Colonic mucosa (tissue), 4 donors: ENCODE results near the gene ALKBH7. TPM values are rescaled to one million over a fixed set of nuclear protein-coding genes. Genes with fewer than 3 reads are reported as not detected.

Experiments used
- DNase-seq: peaks from one replicate; pipeline ENCODE4 v3.0.0-alpha.2; 2020
- H3K27ac ChIP-seq: fragments of 200-600 bp; one replicate; pipeline ENCODE4 v1.8.0; 2021
- H3K27me3 ChIP-seq: fragments of 200-600 bp; one replicate; pipeline ENCODE4 v1.8.0; 2021
- H3K36me3 ChIP-seq: fragments of 200-600 bp; one replicate; pipeline ENCODE4 v1.8.0; 2021
- H3K4me1 ChIP-seq: fragments of 200-600 bp; one replicate; pipeline ENCODE4 v1.8.0; 2021; ENCODE audit warnings: mild to moderate bottlenecking
- H3K4me3 ChIP-seq: fragments of 200-600 bp; one replicate; pipeline ENCODE4 v1.8.0; 2021
- H3K9ac ChIP-seq, 2 donors: one replicate each; pipeline ENCODE4 v1.7.0; 2013; ENCODE audit warnings: control low read depth in 2 of 2, low read depth in 2 of 2, low read length in 2 of 2
- H3K9me3 ChIP-seq: fragments of 200-600 bp; one replicate; pipeline ENCODE4 v1.8.0; 2021
- intact Hi-C: fragments of 100-400 bp; cut with DNase I; formaldehyde crosslinking; loops from one replicate; pipeline ENCODE4 v1.14.1; 2022
- total RNA-seq, 2 donors: library from RNA; stranded (reverse); fragmentation: NEBNext Ultra II Directional in 1 of 2; extraction: Animal tissue kit (Norgen Biotek cat#: 25700) in 1 of 2; gene quantifications; one replicate each; pipeline ENCODE4 v1.2.1, GENCODE V29; 2021
- TF ChIP-seq, protein P1 (sequence below): fragments of 200-600 bp; IDR thresholded peaks from one replicate; pipeline ENCODE4 v1.8.0; 2022; ENCODE audit warnings: antibody characterized with exemption, mild to moderate bottlenecking
- donor health status: healthy.
- donor health status: DM: no; HTN: no; CAD: no.
- donor health status: DM: no; HTN: no; CAD: no.

Gene ALKBH7
- total RNA-seq, 2 donors from 2014 or later, result 135 to 150 TPM

- DNase-seq, result peak; percentile 99
- H3K27me3 ChIP-seq, result no peaks in the 10 kb centered on the region
- H3K9me3 ChIP-seq, result no peaks in the 10 kb centered on the region
- H3K9ac ChIP-seq, result peak overlapping the region; percentile 89 to 99
- H3K4me1 ChIP-seq, result no peaks in the 10 kb centered on the region
- intact Hi-C loops, result no loop called here
- TF ChIP-seq, protein P1, sequence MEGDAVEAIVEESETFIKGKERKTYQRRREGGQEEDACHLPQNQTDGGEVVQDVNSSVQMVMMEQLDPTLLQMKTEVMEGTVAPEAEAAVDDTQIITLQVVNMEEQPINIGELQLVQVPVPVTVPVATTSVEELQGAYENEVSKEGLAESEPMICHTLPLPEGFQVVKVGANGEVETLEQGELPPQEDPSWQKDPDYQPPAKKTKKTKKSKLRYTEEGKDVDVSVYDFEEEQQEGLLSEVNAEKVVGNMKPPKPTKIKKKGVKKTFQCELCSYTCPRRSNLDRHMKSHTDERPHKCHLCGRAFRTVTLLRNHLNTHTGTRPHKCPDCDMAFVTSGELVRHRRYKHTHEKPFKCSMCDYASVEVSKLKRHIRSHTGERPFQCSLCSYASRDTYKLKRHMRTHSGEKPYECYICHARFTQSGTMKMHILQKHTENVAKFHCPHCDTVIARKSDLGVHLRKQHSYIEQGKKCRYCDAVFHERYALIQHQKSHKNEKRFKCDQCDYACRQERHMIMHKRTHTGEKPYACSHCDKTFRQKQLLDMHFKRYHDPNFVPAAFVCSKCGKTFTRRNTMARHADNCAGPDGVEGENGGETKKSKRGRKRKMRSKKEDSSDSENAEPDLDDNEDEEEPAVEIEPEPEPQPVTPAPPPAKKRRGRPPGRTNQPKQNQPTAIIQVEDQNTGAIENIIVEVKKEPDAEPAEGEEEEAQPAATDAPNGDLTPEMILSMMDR, result no peak
- no peaks in the 10 kb centered on the region for H3K36me3 ChIP-seq
- peak overlapping the region; percentile 82 for H3K4me3 ChIP-seq
- peak overlapping the region; percentile 97 for H3K27ac ChIP-seq
These were observed 660 bp downstream of the ALKBH7 start for GRCh38 chr19:6373096-6373812.

DNA sequence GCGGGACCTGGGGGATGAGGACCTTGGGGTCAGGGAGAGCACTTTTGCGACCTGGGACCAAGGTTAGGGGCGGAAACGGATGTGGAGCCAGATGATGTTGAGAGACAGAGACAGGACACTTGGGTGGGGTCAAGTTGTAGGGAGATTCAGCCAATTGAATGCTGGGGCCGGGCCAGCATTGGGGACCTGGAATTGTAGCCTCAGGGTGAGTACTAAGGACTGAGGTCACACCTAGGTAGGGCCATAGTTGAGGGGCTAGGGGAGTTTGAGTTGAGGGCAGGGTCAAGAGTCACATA, 1.2 kb downstream of the ALKBH7 start:
- DNase-seq, result no peak
- peak overlapping the region in 1 of 2 donors; percentile 51 for H3K9ac ChIP-seq

DNA sequence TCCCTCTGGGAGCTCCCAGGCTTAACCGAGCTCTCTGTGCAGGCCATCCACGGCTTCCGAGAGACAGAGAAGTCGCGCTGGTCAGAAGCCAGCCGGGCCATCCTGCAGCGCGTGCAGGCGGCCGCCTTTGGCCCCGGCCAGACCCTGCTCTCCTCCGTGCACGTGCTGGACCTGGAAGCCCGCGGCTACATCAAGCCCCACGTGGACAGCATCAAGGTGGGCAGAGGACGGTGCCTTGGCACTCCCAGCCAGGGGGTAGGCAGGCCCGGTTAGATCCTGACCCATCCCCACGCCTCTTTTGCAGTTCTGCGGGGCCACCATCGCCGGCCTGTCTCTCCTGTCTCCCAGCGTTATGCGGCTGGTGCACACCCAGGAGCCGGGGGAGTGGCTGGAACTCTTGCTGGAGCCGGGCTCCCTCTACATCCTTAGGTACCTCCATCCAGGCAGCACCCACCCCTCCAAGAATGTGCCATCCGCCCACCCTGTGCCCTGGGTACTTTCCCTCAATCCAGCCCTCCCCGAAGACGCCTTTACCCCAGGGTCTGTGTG, 1.6 kb downstream of the ALKBH7 start:
- H3K9me3 ChIP-seq, result no peaks in the 10 kb centered on the region
- TF ChIP-seq, protein P1, result no peak
- H3K27me3 ChIP-seq, result no peaks in the 10 kb centered on the region
- no peak overlapping the region for H3K4me3 ChIP-seq
- no peaks in the 10 kb centered on the region for H3K4me1 ChIP-seq
- intact Hi-C loops, result no loop called here
- DNase-seq, result peak; percentile 27
- H3K27ac ChIP-seq, result no peak overlapping the region
- no peaks in the 10 kb centered on the region for H3K36me3 ChIP-seq
- H3K9ac ChIP-seq, result no peak overlapping the region

More for the DNA sequence above, 1.2 kb downstream of the ALKBH7 start:
- TF ChIP-seq, protein P1, result no peak
- H3K27ac ChIP-seq, result no peak overlapping the region
- H3K4me1 ChIP-seq, result no peaks in the 10 kb centered on the region
- no peaks in the 10 kb centered on the region for H3K36me3 ChIP-seq
- H3K27me3 ChIP-seq, result no peaks in the 10 kb centered on the region
- peak overlapping the region; percentile 11 for H3K4me3 ChIP-seq
- intact Hi-C loops, result no loop called here
- no peaks in the 10 kb centered on the region for H3K9me3 ChIP-seq

- TF ChIP-seq, protein P1, result no peak
- intact Hi-C loops, result no loop called here
- H3K27ac ChIP-seq, result no peak overlapping the region
- no peaks in the 10 kb centered on the region for H3K36me3 ChIP-seq
- H3K9ac ChIP-seq, result no peak overlapping the region
- no peaks in the 10 kb centered on the region for H3K27me3 ChIP-seq
- no peaks in the 10 kb centered on the region for H3K9me3 ChIP-seq
- H3K4me3 ChIP-seq, result no peak overlapping the region
- DNase-seq, result no peak
- H3K4me1 ChIP-seq, result no peaks in the 10 kb centered on the region
These were observed 2.3 kb downstream of the ALKBH7 start for GRCh38 chr19:6374711-6375410.

DNA sequence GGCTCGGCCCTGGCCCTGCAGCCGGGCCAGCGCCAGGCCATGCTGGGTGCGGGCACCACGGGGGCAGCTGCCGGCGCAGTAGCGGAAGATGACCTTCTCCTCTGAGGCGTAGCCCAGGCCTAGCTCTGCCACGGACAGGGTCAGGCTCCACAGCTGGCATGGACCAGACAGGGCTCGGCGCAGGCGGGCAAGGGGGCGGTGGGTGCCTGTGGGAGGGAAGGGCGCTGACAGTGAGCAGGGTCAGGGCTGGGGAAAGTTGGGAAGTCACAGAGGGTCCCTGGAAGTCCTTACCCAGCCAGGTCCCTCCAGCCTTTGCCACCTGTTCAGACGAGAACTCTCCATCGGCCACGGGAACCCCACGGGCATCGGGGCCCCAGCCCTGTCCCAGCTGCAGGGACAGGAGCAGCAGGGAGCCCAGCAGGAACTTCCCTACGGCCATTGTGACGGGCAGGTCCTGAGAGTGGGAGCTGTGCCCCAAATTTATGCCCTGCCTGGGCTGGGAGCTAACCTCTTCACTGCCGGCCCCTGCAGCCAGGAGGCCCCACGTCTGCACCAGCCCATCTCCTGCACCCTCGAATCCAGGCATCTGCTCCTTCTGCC, 2.9 kb downstream of the ALKBH7 start, which contains the start of gene PSPN:
Gene PSPN (minus strand): TSS at position 523 of the 600 bp plus-strand sequence. CDS start 84 bp downstream, at position 439.
- intact Hi-C loops, result no loop called here
- Histone ChIP-seq H3K9me3 (no peaks in the 10 kb centered on the region), H3K36me3 (peaks cover 3% of the 10 kb centered on the region), H3K27me3 (no peaks in the 10 kb centered on the region), H3K9ac (no peak within 1 kb of the TSS), H3K27ac (no peak within 1 kb of the TSS), H3K4me1 (no peaks in the 10 kb centered on the region), H3K4me3 (no peak within 1 kb of the TSS)
- TF ChIP-seq, protein P1, result no peak
- no peak for DNase-seq
